Esophagus muscularis mucosa (tissue), 4 donors: ENCODE measurements around the gene SERINC5. TPM values are rescaled to one million over a fixed set of nuclear protein-coding genes. Genes with fewer than 3 reads are reported as not detected.

Experiments
- DNase-seq: peaks from one replicate; pipeline ENCODE4 v3.0.0-alpha.2; 2017; ENCODE audit errors: extremely low spot score
- H3K27ac ChIP-seq, 4 donors: fragments of 200-600 bp; sonication (generic); replicated peaks in 1 of 4; 1 replicate in 3 of 4; 2 replicates in 1 of 4; pipeline ENCODE4 v1.5.1; 2016 to 2019; ENCODE audit warnings: mild to moderate bottlenecking in 1 of 4
- H3K27me3 ChIP-seq, 4 donors: fragments of 200-600 bp; sonication (generic); one replicate each; pipeline versions ENCODE4 v1.5.1 to v1.6.0; 2016 to 2019
- H3K36me3 ChIP-seq, 4 donors: fragments of 200-600 bp; sonication (generic); one replicate each; pipeline ENCODE4 v1.5.1; 2016 to 2019
- H3K4me1 ChIP-seq, 4 donors: fragments of 200-600 bp; sonication (generic); one replicate each; pipeline ENCODE4 v1.5.1; 2016 to 2019
- H3K4me3 ChIP-seq, 4 donors: fragments of 200-600 bp; sonication (generic); 1 replicate in 2 of 4; 2 replicates in 2 of 4; pipeline ENCODE4 v1.5.1; 2016 to 2019; ENCODE audit warnings: mild to moderate bottlenecking in 4 of 4, moderate library complexity in 1 of 4
- H3K9me3 ChIP-seq, 4 donors: fragments of 200-600 bp; sonication (generic); 1 replicate in 3 of 4; 2 replicates in 1 of 4; pipeline ENCODE4 v1.5.1; 2016 to 2019
- EP300 ChIP-seq: sonication (generic); formaldehyde crosslinking; IDR thresholded peaks from one replicate; pipeline ENCODE4 v1.6.1; 2017; ENCODE audit warnings: antibody characterized with exemption
- POLR2A ChIP-seq: fragments of 450-650 bp; IDR thresholded peaks from one replicate; pipeline ENCODE4 v1.6.1; 2017; ENCODE audit warnings: antibody characterized with exemption, moderate library complexity, mild to moderate bottlenecking, low read depth
- POLR2AphosphoS5 ChIP-seq, 2 donors: sonication (generic); formaldehyde crosslinking; IDR thresholded peaks; one replicate each; pipeline ENCODE4 v1.6.1; 2017; ENCODE audit warnings: antibody characterized with exemption in 2 of 2
- WGBS: methylation state at CpG from one replicate; pipeline ENCODE4 v1.1.5; 2018; 5-methylcytosine and 5-hydroxymethylcytosine counted together
- intact Hi-C: fragments of 100-400 bp; cut with DNase I; formaldehyde crosslinking; loops from one replicate; pipeline ENCODE4 v1.15.1; 2023
- total RNA-seq, 4 donors: library from RNA; depleted of rRNA; stranded (reverse); fragments of >200 nt; gene quantifications; one replicate each; pipeline versions ENCODE4 v1.1.0 to v1.2.1, GENCODE V29; 2016
- TF ChIP-seq, protein P1 (sequence below), 3 experiments: fragments of 200-600 bp in 2 of 3; fragments of 450-650 bp in 1 of 3; sonication (generic) in 2 of 3; IDR thresholded peaks; one replicate each; pipeline ENCODE4 v1.5.1; 2017 to 2019; ENCODE audit warnings: antibody characterized with exemption in 3 of 3, mild to moderate bottlenecking in 2 of 3, moderate library complexity in 1 of 3

SERINC5 gene
- total RNA-seq, 4 donors from 2014 or later = 5.8 to 9.1 (median 8.3) TPM

DNA sequence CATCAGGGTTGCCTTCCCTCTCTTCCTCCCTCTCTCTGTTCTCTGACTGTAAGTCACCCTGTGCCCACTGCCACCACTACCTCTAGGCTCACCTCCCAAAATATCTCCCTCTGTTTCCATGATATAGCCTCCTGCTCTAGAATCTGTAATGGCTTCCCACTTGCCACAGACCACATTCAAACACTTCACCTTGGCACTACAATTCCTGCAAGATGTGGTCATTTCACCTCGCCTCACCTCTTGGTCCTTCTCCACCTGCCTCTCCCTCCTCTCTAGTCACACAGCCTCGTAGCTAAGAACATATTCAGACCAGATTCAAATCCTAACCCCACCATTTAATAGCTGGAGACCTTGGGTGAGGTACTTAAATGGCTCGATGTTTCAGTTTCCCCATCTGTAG, 56.9 kb downstream of the SERINC5 start:
- TF ChIP-seq EP300 (no peak), POLR2AphosphoS5 (IDR thresholded peaks at IDR 0.05) (no peak), POLR2A (no peak)
- TF ChIP-seq, protein P1, sequence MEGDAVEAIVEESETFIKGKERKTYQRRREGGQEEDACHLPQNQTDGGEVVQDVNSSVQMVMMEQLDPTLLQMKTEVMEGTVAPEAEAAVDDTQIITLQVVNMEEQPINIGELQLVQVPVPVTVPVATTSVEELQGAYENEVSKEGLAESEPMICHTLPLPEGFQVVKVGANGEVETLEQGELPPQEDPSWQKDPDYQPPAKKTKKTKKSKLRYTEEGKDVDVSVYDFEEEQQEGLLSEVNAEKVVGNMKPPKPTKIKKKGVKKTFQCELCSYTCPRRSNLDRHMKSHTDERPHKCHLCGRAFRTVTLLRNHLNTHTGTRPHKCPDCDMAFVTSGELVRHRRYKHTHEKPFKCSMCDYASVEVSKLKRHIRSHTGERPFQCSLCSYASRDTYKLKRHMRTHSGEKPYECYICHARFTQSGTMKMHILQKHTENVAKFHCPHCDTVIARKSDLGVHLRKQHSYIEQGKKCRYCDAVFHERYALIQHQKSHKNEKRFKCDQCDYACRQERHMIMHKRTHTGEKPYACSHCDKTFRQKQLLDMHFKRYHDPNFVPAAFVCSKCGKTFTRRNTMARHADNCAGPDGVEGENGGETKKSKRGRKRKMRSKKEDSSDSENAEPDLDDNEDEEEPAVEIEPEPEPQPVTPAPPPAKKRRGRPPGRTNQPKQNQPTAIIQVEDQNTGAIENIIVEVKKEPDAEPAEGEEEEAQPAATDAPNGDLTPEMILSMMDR (IDR thresholded peaks at IDR 0.05) = no peak
- 91% methylated on average over 3 of the region's 3 CpGs for WGBS
- Histone ChIP-seq H3K9me3 (no peaks in the 10 kb centered on the region), H3K4me3 (no peak overlapping the region), H3K4me1 (peaks cover 23 to 27% (median 26%) of the 10 kb centered on the region in 4 donors), H3K27me3 (no peaks in the 10 kb centered on the region), H3K27ac (peak overlapping the region in 3 of 4 donors; percentile 17 to 53 (median 41)), H3K36me3 (peaks cover 0 to 25% (median 8%) of the 10 kb centered on the region in 4 donors)
- no peak for DNase-seq
- intact Hi-C loops = no loop called here

- no peaks in the 10 kb centered on the region for H3K9me3 ChIP-seq
- H3K36me3 ChIP-seq = peaks cover 0 to 25% (median 8%) of the 10 kb centered on the region in 4 donors
- no peak overlapping the region for H3K4me3 ChIP-seq
- no peak for DNase-seq
- WGBS = no CpG with 5 or more reads among the region's 11 CpGs
- intact Hi-C loops = no loop called here
- peaks cover 28 to 32% (median 31%) of the 10 kb centered on the region in 4 donors for H3K4me1 ChIP-seq
- peak overlapping the region; percentile 1 to 53 (median 29) for H3K27ac ChIP-seq
- TF ChIP-seq, protein P1 (IDR thresholded peaks at IDR 0.05) = no peak
- TF ChIP-seq EP300 (no peak), POLR2AphosphoS5 (IDR thresholded peaks at IDR 0.05) (no peak), POLR2A (no peak)
- no peaks in the 10 kb centered on the region for H3K27me3 ChIP-seq
These were observed 57.4 kb downstream of the SERINC5 start for GRCh38 chr5:80198399-80198798.

DNA sequence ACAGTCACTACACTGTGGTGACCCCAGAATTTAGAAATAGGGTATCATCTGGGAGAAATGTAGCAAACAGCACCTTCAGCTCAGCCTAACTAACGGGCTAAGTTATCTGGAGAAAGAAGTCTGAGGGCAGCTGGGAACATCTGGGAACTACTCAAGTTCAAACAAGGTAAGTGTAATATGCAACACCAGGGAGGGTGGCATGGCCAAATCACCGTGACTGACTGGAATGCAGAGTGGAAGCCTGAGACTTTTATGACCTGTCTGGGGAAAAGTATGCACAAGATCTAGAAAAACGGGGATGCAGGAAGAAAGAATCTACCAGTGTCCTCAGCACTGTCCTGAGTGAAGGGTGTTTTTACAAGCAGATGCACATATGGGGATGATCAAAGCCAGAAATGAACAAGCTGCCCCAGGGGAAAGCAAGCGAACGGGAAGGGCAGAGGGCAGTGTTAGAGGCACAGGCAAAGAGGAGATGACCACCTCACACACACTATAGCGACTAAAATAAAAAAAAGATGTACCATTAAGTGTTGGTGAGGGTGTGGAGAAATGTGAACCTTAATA, 59.9 kb downstream of the SERINC5 start:
- H3K27me3 ChIP-seq = no peaks in the 10 kb centered on the region
- peaks cover 50 to 57% (median 54%) of the 10 kb centered on the region in 4 donors for H3K4me1 ChIP-seq
- DNase-seq = no peak
- intact Hi-C loops = no loop called here
- no peak overlapping the region for H3K27ac ChIP-seq
- H3K4me3 ChIP-seq = no peak overlapping the region
- 74% methylated on average over 6 of the region's 6 CpGs for WGBS
- TF ChIP-seq EP300 = no peak
- TF ChIP-seq POLR2A = no peak
- TF ChIP-seq POLR2AphosphoS5 (IDR thresholded peaks at IDR 0.05) = no peak
- TF ChIP-seq, protein P1 (IDR thresholded peaks at IDR 0.05) = no peak
- no peaks in the 10 kb centered on the region for H3K9me3 ChIP-seq
- peaks cover 0 to 4% (median 1%) of the 10 kb centered on the region in 4 donors for H3K36me3 ChIP-seq

- no peak for DNase-seq
- WGBS = 74% methylated on average over 4 of the region's 4 CpGs
- Histone ChIP-seq H3K9me3 (no peaks in the 10 kb centered on the region), H3K4me3 (no peak overlapping the region), H3K27me3 (no peaks in the 10 kb centered on the region), H3K4me1 (peaks cover 50 to 63% (median 55%) of the 10 kb centered on the region in 4 donors), H3K27ac (peak overlapping the region; percentile 60 to 68 (median 64)), H3K36me3 (peaks cover 0 to 2% (median 0%) of the 10 kb centered on the region in 4 donors)
- intact Hi-C loops = loop anchor here (5.0 kb wide), 1 partner anchor 58 kb away; no protein-coding TSS in a partner anchor
- no peak for TF ChIP-seq EP300
- TF ChIP-seq POLR2AphosphoS5 (IDR thresholded peaks at IDR 0.05) = no peak
These were observed 61.4 kb downstream of the SERINC5 start for GRCh38 chr5:80194468-80194867.

DNA sequence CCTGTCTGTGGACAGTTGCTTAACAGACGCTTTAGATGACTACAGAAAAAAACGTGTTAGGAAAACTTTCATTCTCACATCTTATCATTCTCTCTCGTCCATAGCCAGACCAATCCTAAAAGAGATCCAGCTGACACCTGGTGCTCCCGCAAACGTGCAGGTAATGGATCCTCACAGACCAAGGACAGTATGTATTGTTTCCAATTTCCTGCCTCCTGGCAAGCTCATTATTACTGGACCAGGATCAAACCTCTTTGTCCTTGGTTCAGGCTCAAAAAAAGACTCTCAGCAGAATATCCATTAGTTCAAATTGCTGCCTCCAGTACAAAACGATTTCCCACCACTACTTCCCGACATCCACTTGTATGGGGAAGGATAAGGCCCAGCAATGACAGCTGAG, 62.4 kb downstream of the SERINC5 start:
- Histone ChIP-seq H3K27ac (peak overlapping the region; percentile 60 to 68 (median 64)), H3K4me1 (peaks cover 44 to 62% (median 51%) of the 10 kb centered on the region in 4 donors), H3K9me3 (no peaks in the 10 kb centered on the region), H3K36me3 (peaks cover 0 to 2% (median 0%) of the 10 kb centered on the region in 4 donors), H3K27me3 (no peaks in the 10 kb centered on the region), H3K4me3 (peak overlapping the region in 1 of 4 donors; percentile 24)
- no peak for DNase-seq
- WGBS = 27% methylated on average over 7 of the region's 7 CpGs
- TF ChIP-seq POLR2AphosphoS5 (IDR thresholded peaks at IDR 0.05) (no peak), POLR2A (no peak), EP300 (no peak)
- TF ChIP-seq, protein P1 (IDR thresholded peaks at IDR 0.05) = no peak
- intact Hi-C loops = loop anchor here (5.0 kb wide), 1 partner anchor 59 kb away; no protein-coding TSS in a partner anchor
